Measurements from ENCODE around the gene SNCAIP.

Gene SNCAIP
- total RNA-seq = 0 to 0.09 (median 0) reads per million in 3 donors

- H3K27ac ChIP-seq (ENCODE audit: insufficient read depth, low read length, poor library complexity, severe bottlenecking) = no peak within 1 kb of the TSS
- H3K27me3 ChIP-seq (replicated peaks; ENCODE audit: control insufficient read depth, insufficient read depth, low read length, poor library complexity, severe bottlenecking) = no peaks in the 10 kb centered on the region
- H3K4me1 ChIP-seq (ENCODE audit: control insufficient read depth, insufficient read depth, low read length, poor library complexity, severe bottlenecking) = no peaks in the 10 kb centered on the region
- no peaks in the 10 kb centered on the region for H3K36me3 ChIP-seq (ENCODE audit: control insufficient read depth, insufficient read depth, low read length)
- no peak for DNase-seq
- no peak within 1 kb of the TSS for H3K4me3 ChIP-seq (ENCODE audit: insufficient read depth, low read depth, low read length, poor library complexity, severe bottlenecking)
- no peaks in the 10 kb centered on the region for H3K9me3 ChIP-seq (ENCODE audit: control insufficient read depth, low read length)
Observed at GRCh38 chr5:122311961-122312590, at the start of gene SNCAIP. Gene SNCAIP (plus strand): TSS chr5:122312237. CDS start chr5:122391135, 78,898 bp downstream.

GRCh38 chr5:122263352-122264030 is 48.5 kb upstream of the SNCAIP start:
- DNase-seq = no peak
- no peak overlapping the region for H3K4me3 ChIP-seq (ENCODE audit: insufficient read depth, low read depth, low read length, poor library complexity, severe bottlenecking)
- no peaks in the 10 kb centered on the region for H3K4me1 ChIP-seq (ENCODE audit: control insufficient read depth, insufficient read depth, low read length, poor library complexity, severe bottlenecking)
- no peaks in the 10 kb centered on the region for H3K27me3 ChIP-seq (replicated peaks; ENCODE audit: control insufficient read depth, insufficient read depth, low read length, poor library complexity, severe bottlenecking)
- no peaks in the 10 kb centered on the region for H3K36me3 ChIP-seq (ENCODE audit: control insufficient read depth, insufficient read depth, low read length)
- H3K9me3 ChIP-seq (ENCODE audit: control insufficient read depth, low read length) = no peaks in the 10 kb centered on the region
- H3K27ac ChIP-seq (ENCODE audit: insufficient read depth, low read length, poor library complexity, severe bottlenecking) = no peak overlapping the region

GRCh38 chr5:122264610-122265009 is 47.4 kb upstream of the SNCAIP start:
- Histone ChIP-seq H3K36me3 (ENCODE audit: control insufficient read depth, insufficient read depth, low read length) (no peaks in the 10 kb centered on the region), H3K4me1 (ENCODE audit: control insufficient read depth, insufficient read depth, low read length, poor library complexity, severe bottlenecking) (no peaks in the 10 kb centered on the region), H3K4me3 (ENCODE audit: insufficient read depth, low read depth, low read length, poor library complexity, severe bottlenecking) (no peak overlapping the region), H3K27ac (ENCODE audit: insufficient read depth, low read length, poor library complexity, severe bottlenecking) (no peak overlapping the region), H3K9me3 (ENCODE audit: control insufficient read depth, low read length) (no peaks in the 10 kb centered on the region), H3K27me3 (replicated peaks; ENCODE audit: control insufficient read depth, insufficient read depth, low read length, poor library complexity, severe bottlenecking) (no peaks in the 10 kb centered on the region)
- no peak for DNase-seq

- Histone ChIP-seq H3K27ac (ENCODE audit: insufficient read depth, low read length, poor library complexity, severe bottlenecking) (no peak overlapping the region), H3K36me3 (ENCODE audit: control insufficient read depth, insufficient read depth, low read length) (no peaks in the 10 kb centered on the region), H3K9me3 (ENCODE audit: control insufficient read depth, low read length) (no peaks in the 10 kb centered on the region), H3K4me3 (ENCODE audit: insufficient read depth, low read depth, low read length, poor library complexity, severe bottlenecking) (no peak overlapping the region), H3K4me1 (ENCODE audit: control insufficient read depth, insufficient read depth, low read length, poor library complexity, severe bottlenecking) (no peaks in the 10 kb centered on the region), H3K27me3 (replicated peaks; ENCODE audit: control insufficient read depth, insufficient read depth, low read length, poor library complexity, severe bottlenecking) (no peaks in the 10 kb centered on the region)
- DNase-seq = no peak
Observed at GRCh38 chr5:122267185-122267584, 44.9 kb upstream of the SNCAIP start.

GRCh38 chr5:122273696-122274095 is 38.3 kb upstream of the SNCAIP start:
- H3K27me3 ChIP-seq (replicated peaks; ENCODE audit: control insufficient read depth, insufficient read depth, low read length, poor library complexity, severe bottlenecking) = no peaks in the 10 kb centered on the region
- no peak overlapping the region for H3K27ac ChIP-seq (ENCODE audit: insufficient read depth, low read length, poor library complexity, severe bottlenecking)
- H3K9me3 ChIP-seq (ENCODE audit: control insufficient read depth, low read length) = no peaks in the 10 kb centered on the region
- no peaks in the 10 kb centered on the region for H3K4me1 ChIP-seq (ENCODE audit: control insufficient read depth, insufficient read depth, low read length, poor library complexity, severe bottlenecking)
- no peak for DNase-seq
- H3K36me3 ChIP-seq (ENCODE audit: control insufficient read depth, insufficient read depth, low read length) = no peaks in the 10 kb centered on the region
- no peak overlapping the region for H3K4me3 ChIP-seq (ENCODE audit: insufficient read depth, low read depth, low read length, poor library complexity, severe bottlenecking)

GRCh38 chr5:122283592-122283991 is 28.4 kb upstream of the SNCAIP start:
- no peak overlapping the region for H3K4me3 ChIP-seq (ENCODE audit: insufficient read depth, low read depth, low read length, poor library complexity, severe bottlenecking)
- H3K27me3 ChIP-seq (replicated peaks; ENCODE audit: control insufficient read depth, insufficient read depth, low read length, poor library complexity, severe bottlenecking) = no peaks in the 10 kb centered on the region
- no peaks in the 10 kb centered on the region for H3K9me3 ChIP-seq (ENCODE audit: control insufficient read depth, low read length)
- H3K4me1 ChIP-seq (ENCODE audit: control insufficient read depth, insufficient read depth, low read length, poor library complexity, severe bottlenecking) = no peaks in the 10 kb centered on the region
- H3K36me3 ChIP-seq (ENCODE audit: control insufficient read depth, insufficient read depth, low read length) = no peaks in the 10 kb centered on the region
- H3K27ac ChIP-seq (ENCODE audit: insufficient read depth, low read length, poor library complexity, severe bottlenecking) = no peak overlapping the region
- DNase-seq = no peak

- DNase-seq = no peak
- Histone ChIP-seq H3K4me1 (ENCODE audit: control insufficient read depth, insufficient read depth, low read length, poor library complexity, severe bottlenecking) (no peaks in the 10 kb centered on the region), H3K36me3 (ENCODE audit: control insufficient read depth, insufficient read depth, low read length) (no peaks in the 10 kb centered on the region), H3K4me3 (ENCODE audit: insufficient read depth, low read depth, low read length, poor library complexity, severe bottlenecking) (no peak overlapping the region), H3K27ac (ENCODE audit: insufficient read depth, low read length, poor library complexity, severe bottlenecking) (no peak overlapping the region), H3K27me3 (replicated peaks; ENCODE audit: control insufficient read depth, insufficient read depth, low read length, poor library complexity, severe bottlenecking) (no peaks in the 10 kb centered on the region), H3K9me3 (ENCODE audit: control insufficient read depth, low read length) (no peaks in the 10 kb centered on the region)
Observed at GRCh38 chr5:122286541-122286940, 25.5 kb upstream of the SNCAIP start.

- no peak overlapping the region for H3K27ac ChIP-seq (ENCODE audit: insufficient read depth, low read length, poor library complexity, severe bottlenecking)
- DNase-seq = no peak
- no peaks in the 10 kb centered on the region for H3K27me3 ChIP-seq (replicated peaks; ENCODE audit: control insufficient read depth, insufficient read depth, low read length, poor library complexity, severe bottlenecking)
- H3K4me3 ChIP-seq (ENCODE audit: insufficient read depth, low read depth, low read length, poor library complexity, severe bottlenecking) = no peak overlapping the region
- H3K9me3 ChIP-seq (ENCODE audit: control insufficient read depth, low read length) = no peaks in the 10 kb centered on the region
- no peaks in the 10 kb centered on the region for H3K36me3 ChIP-seq (ENCODE audit: control insufficient read depth, insufficient read depth, low read length)
- no peaks in the 10 kb centered on the region for H3K4me1 ChIP-seq (ENCODE audit: control insufficient read depth, insufficient read depth, low read length, poor library complexity, severe bottlenecking)
Observed at GRCh38 chr5:122287101-122287500, 24.9 kb upstream of the SNCAIP start.

- no peak for DNase-seq
- no peaks in the 10 kb centered on the region for H3K36me3 ChIP-seq (ENCODE audit: control insufficient read depth, insufficient read depth, low read length)
- no peak overlapping the region for H3K27ac ChIP-seq (ENCODE audit: insufficient read depth, low read length, poor library complexity, severe bottlenecking)
- H3K27me3 ChIP-seq (replicated peaks; ENCODE audit: control insufficient read depth, insufficient read depth, low read length, poor library complexity, severe bottlenecking) = no peaks in the 10 kb centered on the region
- no peaks in the 10 kb centered on the region for H3K4me1 ChIP-seq (ENCODE audit: control insufficient read depth, insufficient read depth, low read length, poor library complexity, severe bottlenecking)
- H3K4me3 ChIP-seq (ENCODE audit: insufficient read depth, low read depth, low read length, poor library complexity, severe bottlenecking) = no peak overlapping the region
- no peaks in the 10 kb centered on the region for H3K9me3 ChIP-seq (ENCODE audit: control insufficient read depth, low read length)
Observed at GRCh38 chr5:122291000-122291901, 20.8 kb upstream of the SNCAIP start.

GRCh38 chr5:122292332-122292731 is 19.7 kb upstream of the SNCAIP start:
- no peaks in the 10 kb centered on the region for H3K36me3 ChIP-seq (ENCODE audit: control insufficient read depth, insufficient read depth, low read length)
- H3K9me3 ChIP-seq (ENCODE audit: control insufficient read depth, low read length) = no peaks in the 10 kb centered on the region
- no peak for DNase-seq
- no peaks in the 10 kb centered on the region for H3K27me3 ChIP-seq (replicated peaks; ENCODE audit: control insufficient read depth, insufficient read depth, low read length, poor library complexity, severe bottlenecking)
- no peaks in the 10 kb centered on the region for H3K4me1 ChIP-seq (ENCODE audit: control insufficient read depth, insufficient read depth, low read length, poor library complexity, severe bottlenecking)
- H3K27ac ChIP-seq (ENCODE audit: insufficient read depth, low read length, poor library complexity, severe bottlenecking) = no peak overlapping the region
- H3K4me3 ChIP-seq (ENCODE audit: insufficient read depth, low read depth, low read length, poor library complexity, severe bottlenecking) = no peak overlapping the region
